ENCODE data around the gene GAS7.

- no peak for TF ChIP-seq POLR2A (IDR thresholded peaks at IDR 0.05; ENCODE audit: low read length)
- TF ChIP-seq GATA1 (IDR thresholded peaks at IDR 0.05; ENCODE audit: low read depth, low read length), result no peak
Measured at GRCh38 chr17:9951803-9952202, 246.6 kb downstream of the GAS7 start.
